ENCODE data around the gene NDUFA5.

Gene NDUFA5

GRCh38 chr7:123594813-123595241 is 37.2 kb upstream of the NDUFA5 start:
- H3K27ac ChIP-seq, result no peak overlapping the region
- TF ChIP-seq CTCF (conservative IDR thresholded peaks at IDR 0.05), result no peak
- TF ChIP-seq ZFX (IDR thresholded peaks at IDR 0.05), result no peak

GRCh38 chr7:123588376-123588775 is 30.8 kb upstream of the NDUFA5 start:
- TF ChIP-seq ZFX (IDR thresholded peaks at IDR 0.05), result no peak
- no peak for TF ChIP-seq CTCF (conservative IDR thresholded peaks at IDR 0.05)
- no peak overlapping the region for H3K27ac ChIP-seq

GRCh38 chr7:123583821-123584220 is 26.2 kb upstream of the NDUFA5 start:
- no peak overlapping the region for H3K27ac ChIP-seq
- no peak for TF ChIP-seq CTCF (conservative IDR thresholded peaks at IDR 0.05)

GRCh38 chr7:123581162-123581459 is 23.5 kb upstream of the NDUFA5 start:
- no peak for TF ChIP-seq ZFX (IDR thresholded peaks at IDR 0.05)
- peak; percentile 53 for TF ChIP-seq CTCF (conservative IDR thresholded peaks at IDR 0.05)

GRCh38 chr7:123580406-123581161 is 23.0 kb upstream of the NDUFA5 start:
- TF ChIP-seq CTCF (conservative IDR thresholded peaks at IDR 0.05) (peak; percentile 90), ZFX (IDR thresholded peaks at IDR 0.05) (no peak)

More at GRCh38 chr7:123581162-123581459, 23.5 kb upstream of the NDUFA5 start:
- H3K27ac ChIP-seq, result no peak overlapping the region

GRCh38 chr7:123579416-123579815 is 21.8 kb upstream of the NDUFA5 start:
- TF ChIP-seq CTCF (conservative IDR thresholded peaks at IDR 0.05) (no peak), ZFX (IDR thresholded peaks at IDR 0.05) (no peak)
- H3K27ac ChIP-seq, result no peak overlapping the region

More at GRCh38 chr7:123580406-123581161, 23.0 kb upstream of the NDUFA5 start:
- no peak overlapping the region for H3K27ac ChIP-seq

GRCh38 chr7:123573896-123574467 is 16.4 kb upstream of the NDUFA5 start:
- no peak for TF ChIP-seq CTCF (conservative IDR thresholded peaks at IDR 0.05)
- no peak for TF ChIP-seq ZFX (IDR thresholded peaks at IDR 0.05)
- no peak overlapping the region for H3K27ac ChIP-seq
